Measurements from ENCODE around the gene SNRPB. TPM values are rescaled to one million over a fixed set of nuclear protein-coding genes. Genes with fewer than 3 reads are reported as not detected.

SNRPB gene
- polyA plus RNA-seq (2013, experiment 1 of 2) = 157 TPM
- 167 TPM for polyA plus RNA-seq (2013, experiment 2 of 2)

DNA sequence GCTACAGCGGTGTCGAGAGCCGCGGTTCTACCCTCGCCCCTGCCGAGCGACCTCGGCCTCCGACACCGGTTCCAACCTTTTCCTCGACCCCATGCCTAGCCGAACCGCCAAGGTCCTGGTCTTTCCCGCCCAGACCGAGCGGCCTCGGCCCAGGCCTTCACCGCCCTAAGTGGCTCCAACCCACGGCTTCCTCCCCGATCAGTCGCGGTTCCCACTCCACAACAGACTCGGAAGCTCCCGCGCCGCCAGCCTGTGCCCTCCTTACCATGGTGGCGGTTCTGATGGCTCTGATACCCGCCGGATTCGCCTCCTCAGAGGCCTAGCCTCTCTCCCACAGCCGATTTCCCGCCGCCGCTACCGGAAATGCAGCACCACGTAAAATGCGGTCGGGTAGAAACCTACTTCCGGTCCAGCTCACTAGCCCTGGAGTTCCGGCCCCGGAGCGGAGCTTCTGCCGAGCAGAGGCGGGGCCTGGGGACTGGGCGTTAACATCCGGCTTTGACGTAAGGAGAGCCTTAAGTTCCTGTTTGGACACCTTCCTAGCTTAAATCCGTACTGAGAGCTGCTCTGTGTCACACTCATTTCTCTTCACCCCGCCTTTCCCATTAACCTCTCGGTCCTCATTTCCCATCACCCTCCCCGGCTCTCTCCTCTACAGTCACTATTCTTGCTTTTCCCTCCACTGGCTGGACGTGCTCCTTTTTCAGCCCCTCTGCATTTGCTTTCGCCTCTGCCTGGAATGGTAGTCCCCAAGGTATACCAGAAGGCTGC is at the start of gene SNRPB:
Gene SNRPB, minus strand, starts transcription at position 367 of the 771 bp plus-strand sequence. Its CDS starts 99 bp downstream, at position 268.
- H3K18ac ChIP-seq (ENCODE audit: low read depth in 1 of 2, low read length in 2 of 2) = peak within 1 kb of the TSS; percentile 95 to 97
- no peaks in the 10 kb centered on the region for H3K9me3 ChIP-seq (ENCODE audit: control insufficient read depth, low read length)
- peak within 1 kb of the TSS; percentile 99 for H3K9ac ChIP-seq (ENCODE audit: low read length)
- H3K36me3 ChIP-seq (ENCODE audit: control insufficient read depth in 1 of 2, insufficient read depth in 2 of 2, low read depth in 1 of 2, low read length in 2 of 2) = peaks cover 11 to 28% of the 10 kb centered on the region in 2 experiments
- H2BK12ac ChIP-seq (ENCODE audit: low read length in 2 of 2) = peak within 1 kb of the TSS in 1 of 2 experiments; percentile 26
- peak within 1 kb of the TSS in 1 of 2 experiments; percentile 79 for H3K23ac ChIP-seq (ENCODE audit: low read length in 2 of 2)
- peak within 1 kb of the TSS; percentile 99 for H2BK5ac ChIP-seq (ENCODE audit: low read depth, low read length, poor library complexity, severe bottlenecking)
- DNase-seq = peak; percentile 99
- peak within 1 kb of the TSS; percentile 96 for H3K4me2 ChIP-seq (ENCODE audit: low read length, poor library complexity, severe bottlenecking)
- H2AK5ac ChIP-seq (ENCODE audit: low read length, severe bottlenecking) = peak within 1 kb of the TSS; percentile 78
- peak within 1 kb of the TSS; percentile 80 for H2BK120ac ChIP-seq (ENCODE audit: low read depth, low read length)
- WGBS = 2% methylated on average over 53 of the region's 53 CpGs
- H3K27ac ChIP-seq (ENCODE audit: low read length, poor library complexity, severe bottlenecking) = peak within 1 kb of the TSS; percentile 95
- H3K14ac ChIP-seq (ENCODE audit: low read length in 2 of 2) = peak within 1 kb of the TSS in 1 of 2 experiments; percentile 91
- peak within 1 kb of the TSS; percentile 98 for H4K8ac ChIP-seq (ENCODE audit: low read length)
- peak within 1 kb of the TSS; percentile 93 for H2AFZ ChIP-seq (ENCODE audit: low read depth, low read length)
- H3K4me3 ChIP-seq (ENCODE audit: insufficient read depth in 1 of 2, low read depth in 1 of 2, low read length in 2 of 2) = peak within 1 kb of the TSS; percentile 93 to 94
- H3K4ac ChIP-seq (ENCODE audit: low read depth in 1 of 2, low read length in 2 of 2) = peak within 1 kb of the TSS; percentile 93 to 99
- peaks cover 6% of the 10 kb centered on the region for H3K4me1 ChIP-seq (ENCODE audit: control insufficient read depth, insufficient read depth, low read depth, low read length)
- H2BK15ac ChIP-seq (ENCODE audit: low read depth, poor library complexity, severe bottlenecking) = no peak within 1 kb of the TSS
- peak within 1 kb of the TSS; percentile 97 for H4K91ac ChIP-seq (ENCODE audit: low read length)
- peaks cover 4% of the 10 kb centered on the region for H3K79me1 ChIP-seq (replicated peaks; ENCODE audit: low read length, poor library complexity, severe bottlenecking)
- H3K27me3 ChIP-seq (ENCODE audit: control insufficient read depth in 1 of 2, insufficient read depth in 1 of 2, low read length in 2 of 2) = no peaks in the 10 kb centered on the region

DNA sequence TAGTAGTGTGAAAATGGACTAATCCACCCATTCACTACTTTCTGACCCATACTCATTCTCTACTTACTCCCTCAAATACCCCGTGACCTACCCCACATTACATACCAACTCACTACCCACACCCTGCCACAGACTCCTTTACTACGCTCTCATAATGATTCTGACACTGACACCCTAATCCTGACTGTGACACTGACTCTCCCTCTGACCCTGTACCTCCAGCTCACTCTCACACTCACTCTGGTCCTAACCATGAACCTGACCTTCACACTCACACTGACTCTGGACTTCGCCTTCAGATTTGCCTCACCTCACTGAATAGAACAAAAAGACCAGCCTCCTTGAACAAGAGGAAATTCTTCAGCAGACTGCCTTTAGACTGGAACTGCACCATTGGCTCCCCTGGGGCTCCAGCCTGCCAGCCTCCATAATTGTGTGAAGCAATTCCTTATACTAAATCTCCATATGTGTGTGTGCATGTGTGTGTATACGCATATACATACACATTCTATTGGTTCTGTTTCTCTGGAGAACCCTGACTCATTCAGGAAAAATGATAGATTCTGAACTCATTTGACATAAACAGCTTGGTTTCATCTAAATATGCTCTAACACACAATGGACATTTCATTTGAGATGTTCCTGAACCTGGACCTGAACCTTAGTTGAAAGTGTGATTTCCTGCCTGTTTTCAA is 48.7 kb upstream of the SNRPB start:
- no peak overlapping the region for H2AK5ac ChIP-seq (ENCODE audit: low read length, severe bottlenecking)
- peak; percentile 73 for DNase-seq
- H3K4me1 ChIP-seq (ENCODE audit: control insufficient read depth, insufficient read depth, low read depth, low read length) = peaks cover 1% of the 10 kb centered on the region
- peak overlapping the region; percentile 50 to 88 for H3K18ac ChIP-seq (ENCODE audit: low read depth in 1 of 2, low read length in 2 of 2)
- no peak overlapping the region for H3K4me2 ChIP-seq (ENCODE audit: low read length, poor library complexity, severe bottlenecking)
- no peak overlapping the region for H3K9ac ChIP-seq (ENCODE audit: low read length)
- H3K23ac ChIP-seq (ENCODE audit: low read length in 2 of 2) = no peak overlapping the region
- WGBS = 92% methylated on average over 3 of the region's 4 CpGs
- H2BK12ac ChIP-seq (ENCODE audit: low read length in 2 of 2) = peak overlapping the region in 1 of 2 experiments; percentile 84
- no peak overlapping the region for H3K27ac ChIP-seq (ENCODE audit: low read length, poor library complexity, severe bottlenecking)
- H2BK120ac ChIP-seq (ENCODE audit: low read depth, low read length) = no peak overlapping the region
- H2AFZ ChIP-seq (ENCODE audit: low read depth, low read length) = peak overlapping the region; percentile 1
- H4K8ac ChIP-seq (ENCODE audit: low read length) = peak overlapping the region; percentile 85
- no peak overlapping the region for H2BK15ac ChIP-seq (ENCODE audit: low read depth, poor library complexity, severe bottlenecking)
- peak overlapping the region; percentile 41 for H4K91ac ChIP-seq (ENCODE audit: low read length)
- H3K14ac ChIP-seq (ENCODE audit: low read length in 2 of 2) = no peak overlapping the region
- H3K4ac ChIP-seq (ENCODE audit: low read depth in 1 of 2, low read length in 2 of 2) = no peak overlapping the region
- H3K27me3 ChIP-seq (ENCODE audit: control insufficient read depth in 1 of 2, insufficient read depth in 1 of 2, low read length in 2 of 2) = no peaks in the 10 kb centered on the region
- H3K79me1 ChIP-seq (replicated peaks; ENCODE audit: low read length, poor library complexity, severe bottlenecking) = no peaks in the 10 kb centered on the region
- no peaks in the 10 kb centered on the region for H3K36me3 ChIP-seq (ENCODE audit: control insufficient read depth in 1 of 2, insufficient read depth in 2 of 2, low read depth in 1 of 2, low read length in 2 of 2)
- no peak overlapping the region for H3K4me3 ChIP-seq (ENCODE audit: insufficient read depth in 1 of 2, low read depth in 1 of 2, low read length in 2 of 2)
- no peak overlapping the region for H2BK5ac ChIP-seq (ENCODE audit: low read depth, low read length, poor library complexity, severe bottlenecking)
- no peaks in the 10 kb centered on the region for H3K9me3 ChIP-seq (ENCODE audit: control insufficient read depth, low read length)

- Histone ChIP-seq H3K14ac (ENCODE audit: low read length in 2 of 2) (peak overlapping the region in 1 of 2 experiments; percentile 26), H3K27ac (ENCODE audit: low read length, poor library complexity, severe bottlenecking) (no peak overlapping the region), H3K9ac (ENCODE audit: low read length) (no peak overlapping the region), H2BK5ac (ENCODE audit: low read depth, low read length, poor library complexity, severe bottlenecking) (no peak overlapping the region), H3K36me3 (ENCODE audit: control insufficient read depth in 1 of 2, insufficient read depth in 2 of 2, low read depth in 1 of 2, low read length in 2 of 2) (no peaks in the 10 kb centered on the region), H3K4me2 (ENCODE audit: low read length, poor library complexity, severe bottlenecking) (no peak overlapping the region), H3K23ac (ENCODE audit: low read length in 2 of 2) (no peak overlapping the region), H2BK120ac (ENCODE audit: low read depth, low read length) (no peak overlapping the region), H3K4me3 (ENCODE audit: insufficient read depth in 1 of 2, low read depth in 1 of 2, low read length in 2 of 2) (no peak overlapping the region), H3K4ac (ENCODE audit: low read depth in 1 of 2, low read length in 2 of 2) (peak overlapping the region in 1 of 2 experiments; percentile 35), H2BK12ac (ENCODE audit: low read length in 2 of 2) (peak overlapping the region in 1 of 2 experiments; percentile 37), H3K4me1 (ENCODE audit: control insufficient read depth, insufficient read depth, low read depth, low read length) (no peaks in the 10 kb centered on the region), H2BK15ac (ENCODE audit: low read depth, poor library complexity, severe bottlenecking) (no peak overlapping the region), H3K27me3 (ENCODE audit: control insufficient read depth in 1 of 2, insufficient read depth in 1 of 2, low read length in 2 of 2) (no peaks in the 10 kb centered on the region), H2AFZ (ENCODE audit: low read depth, low read length) (peak overlapping the region; percentile 42), H4K8ac (ENCODE audit: low read length) (peak overlapping the region; percentile 27), H3K79me1 (replicated peaks; ENCODE audit: low read length, poor library complexity, severe bottlenecking) (no peaks in the 10 kb centered on the region), H3K18ac (ENCODE audit: low read depth in 1 of 2, low read length in 2 of 2) (no peak overlapping the region), H4K91ac (ENCODE audit: low read length) (no peak overlapping the region), H3K9me3 (ENCODE audit: control insufficient read depth, low read length) (no peaks in the 10 kb centered on the region), H2AK5ac (ENCODE audit: low read length, severe bottlenecking) (no peak overlapping the region)
- no peak for DNase-seq
- 65% methylated on average over 4 of the region's 4 CpGs for WGBS
Observed at GRCh38 chr20:2518558-2518957, 48.0 kb upstream of the SNRPB start.

- Histone ChIP-seq H3K4me3 (ENCODE audit: insufficient read depth in 1 of 2, low read depth in 1 of 2, low read length in 2 of 2) (no peak overlapping the region), H3K18ac (ENCODE audit: low read depth in 1 of 2, low read length in 2 of 2) (no peak overlapping the region), H3K27ac (ENCODE audit: low read length, poor library complexity, severe bottlenecking) (no peak overlapping the region), H4K91ac (ENCODE audit: low read length) (no peak overlapping the region), H3K27me3 (ENCODE audit: control insufficient read depth in 1 of 2, insufficient read depth in 1 of 2, low read length in 2 of 2) (no peaks in the 10 kb centered on the region), H3K4me2 (ENCODE audit: low read length, poor library complexity, severe bottlenecking) (no peak overlapping the region), H3K9me3 (ENCODE audit: control insufficient read depth, low read length) (no peaks in the 10 kb centered on the region), H3K14ac (ENCODE audit: low read length in 2 of 2) (no peak overlapping the region), H3K4me1 (ENCODE audit: control insufficient read depth, insufficient read depth, low read depth, low read length) (no peaks in the 10 kb centered on the region), H3K79me1 (replicated peaks; ENCODE audit: low read length, poor library complexity, severe bottlenecking) (no peaks in the 10 kb centered on the region), H3K4ac (ENCODE audit: low read depth in 1 of 2, low read length in 2 of 2) (no peak overlapping the region), H3K23ac (ENCODE audit: low read length in 2 of 2) (no peak overlapping the region), H2BK5ac (ENCODE audit: low read depth, low read length, poor library complexity, severe bottlenecking) (no peak overlapping the region), H2BK15ac (ENCODE audit: low read depth, poor library complexity, severe bottlenecking) (no peak overlapping the region), H3K36me3 (ENCODE audit: control insufficient read depth in 1 of 2, insufficient read depth in 2 of 2, low read depth in 1 of 2, low read length in 2 of 2) (no peaks in the 10 kb centered on the region), H2AFZ (ENCODE audit: low read depth, low read length) (no peak overlapping the region), H4K8ac (ENCODE audit: low read length) (no peak overlapping the region), H3K9ac (ENCODE audit: low read length) (no peak overlapping the region), H2BK120ac (ENCODE audit: low read depth, low read length) (no peak overlapping the region), H2BK12ac (ENCODE audit: low read length in 2 of 2) (no peak overlapping the region), H2AK5ac (ENCODE audit: low read length, severe bottlenecking) (no peak overlapping the region)
- 92% methylated on average over 10 of the region's 10 CpGs for WGBS
- no peak for DNase-seq
Observed at GRCh38 chr20:2518096-2518495, 47.5 kb upstream of the SNRPB start.

Data from mesenchymal stem cell (in vitro differentiated cells and primary cell).